ENCODE measurements around the gene CASP10. TPM values are rescaled to one million over a fixed set of nuclear protein-coding genes. Genes with fewer than 3 reads are reported as not detected.

Gene CASP10
- total RNA-seq, 1 experiment from 2014 or later: 2.8 TPM

- TF ChIP-seq ZNF281 (CRISPR knock-in tag; IDR thresholded peaks at IDR 0.05): no peak
- no peak for TF ChIP-seq ATF6 (CRISPR knock-in tag; IDR thresholded peaks at IDR 0.05)
- 0 out of 2 replicates have a peak, but pooled peaks have one; percentile 22 for TF ChIP-seq ZNF232 (CRISPR knock-in tag; IDR thresholded peaks at IDR 0.05)
- TF ChIP-seq SP1 (CRISPR knock-in tag; conservative IDR thresholded peaks at IDR 0.05): no peak
- no peak for TF ChIP-seq ERG (CRISPR knock-in tag; IDR thresholded peaks at IDR 0.05)
- no peak for TF ChIP-seq PREB (CRISPR knock-in tag; IDR thresholded peaks at IDR 0.05; ENCODE audit: borderline replicate concordance)
Measured at GRCh38 chr2:201257956-201258665, 75.2 kb downstream of the CASP10 start (continued).

GRCh38 chr2:201258666-201259615, 76.0 kb downstream of the CASP10 start:
- Mint-ChIP-seq H3K4me3 (peak overlapping the region; percentile 56), H3K4me1 (peaks cover 33% of the 10 kb centered on the region), H3K36me3 (no peaks in the 10 kb centered on the region), H3K9me3 (no peaks in the 10 kb centered on the region), H3K27ac (peak overlapping the region; percentile 65), H3K27me3 (ENCODE audit: low read depth) (no peaks in the 10 kb centered on the region)
- DNase-seq (ENCODE audit: low spot score) (no peak), ATAC-seq (peak; percentile 7)
- POLR2A ChIA-PET: no interaction called here
- TF ChIP-seq STAT6 (CRISPR knock-in tag; conservative IDR thresholded peaks at IDR 0.05; ENCODE audit: low read depth): no peak
- TF ChIP-seq PRDM15 (CRISPR knock-in tag; IDR thresholded peaks at IDR 0.05): no peak
- TF ChIP-seq FOXK1 (CRISPR knock-in tag; IDR thresholded peaks at IDR 0.05): no peak
- TF ChIP-seq MXD4 (CRISPR knock-in tag; IDR thresholded peaks at IDR 0.05; ENCODE audit: borderline replicate concordance): no peak
- TF ChIP-seq NFATC4 (CRISPR knock-in tag; IDR thresholded peaks at IDR 0.05): no peak
- no peak for TF ChIP-seq NR2C2 (CRISPR knock-in tag; IDR thresholded peaks at IDR 0.05)
- TF ChIP-seq PREB (CRISPR knock-in tag; IDR thresholded peaks at IDR 0.05; ENCODE audit: borderline replicate concordance): no peak
- TF ChIP-seq ZBTB21 (CRISPR knock-in tag; IDR thresholded peaks at IDR 0.05; ENCODE audit: borderline replicate concordance): no peak
- no peak for TF ChIP-seq SMAD4 (CRISPR knock-in tag; IDR thresholded peaks at IDR 0.05)
- TF ChIP-seq TEAD4 (CRISPR knock-in tag; IDR thresholded peaks at IDR 0.05): no peak
- CTCF ChIA-PET: interaction anchor here (1.5 kb wide), 1 partner anchor 27 kb away, joined by 3 read pairs; no protein-coding TSS in a partner anchor

All from WTC11 (cell line).